MM.1S (cell line): ENCODE measurements around the gene PARD3.

Experiments
- DNase-seq: peaks from one replicate; pipeline ENCODE4 v3.0.0-alpha.2; 2015
- H2AFZ ChIP-seq: fragments of 300-600 bp; sonication (generic); 2 replicates; pipeline ENCODE4 v1.6.0; 2016; ENCODE audit warnings: antibody characterized with exemption, low read length
- H3F3A ChIP-seq: fragments of 300-600 bp; sonication (generic); 2 replicates; pipeline ENCODE4 v1.6.1; 2016; ENCODE audit warnings: mild to moderate bottlenecking, antibody characterized with exemption, low read length, moderate library complexity, mixed read lengths; ENCODE audit not compliant: insufficient read depth
- H3K27ac ChIP-seq: fragments of 300-600 bp; sonication (generic); 2 replicates; pipeline ENCODE4 v1.5.1; 2016; ENCODE audit warnings: mild to moderate bottlenecking, low read length
- H3K27me3 ChIP-seq: fragments of 300-600 bp; sonication (generic); replicated peaks from 2 replicates; pipeline ENCODE4 v1.6.0; 2016; ENCODE audit warnings: low read length; ENCODE audit not compliant: insufficient read depth
- H3K36me3 ChIP-seq: fragments of 300-600 bp; sonication (generic); replicated peaks from 2 replicates; pipeline ENCODE4 v1.6.1; 2016; ENCODE audit warnings: mild to moderate bottlenecking, low read length, mixed read lengths; ENCODE audit not compliant: insufficient read depth
- H3K4me1 ChIP-seq: fragments of 300-600 bp; sonication (generic); 2 replicates; pipeline ENCODE4 v1.6.1; 2016; ENCODE audit warnings: low read length, mixed read lengths
- H3K4me2 ChIP-seq: fragments of 300-600 bp; sonication (generic); 2 replicates; pipeline ENCODE4 v1.6.0; 2016; ENCODE audit warnings: low read depth, low read length
- H3K4me3 ChIP-seq: fragments of 300-600 bp; sonication (generic); 2 replicates; pipeline ENCODE4 v1.5.1; 2016; ENCODE audit warnings: low read length, mixed read lengths
- H3K79me2 ChIP-seq: fragments of 300-600 bp; sonication (generic); 2 replicates; pipeline ENCODE4 v1.6.1; 2016; ENCODE audit warnings: mixed run types, low read length, mixed read lengths
- H3K9ac ChIP-seq: fragments of 300-600 bp; sonication (generic); 2 replicates; pipeline ENCODE4 v1.6.1; 2016; ENCODE audit warnings: low read length, mixed read lengths
- H3K9me2 ChIP-seq: fragments of 300-600 bp; sonication (generic); replicated peaks from 2 replicates; pipeline ENCODE4 v1.6.1; 2016; ENCODE audit warnings: mild to moderate bottlenecking, low read length, mixed read lengths; ENCODE audit not compliant: insufficient read depth
- H3K9me3 ChIP-seq: fragments of 300-600 bp; sonication (generic); replicated peaks from 2 replicates; pipeline ENCODE4 v1.6.1; 2016; ENCODE audit warnings: mild to moderate bottlenecking, low read length, mixed read lengths; ENCODE audit not compliant: insufficient read depth
- H4K20me1 ChIP-seq: fragments of 300-600 bp; sonication (generic); 2 replicates; pipeline ENCODE4 v1.6.1; 2016; ENCODE audit warnings: mild to moderate bottlenecking, low read length, moderate library complexity, mixed read lengths; ENCODE audit not compliant: insufficient read depth
- CTCF ChIP-seq: fragments of 300-600 bp; sonication (generic); IDR thresholded peaks from 2 replicates; pipeline ENCODE4 v1.5.1; 2016; ENCODE audit warnings: antibody characterized with exemption, low read length, mixed read lengths
- EZH2 ChIP-seq: fragments of 300-600 bp; sonication (generic); optimal IDR thresholded peaks from 2 replicates; pipeline ENCODE3; 2017; ENCODE audit warnings: low read depth, mild to moderate bottlenecking, antibody characterized with exemption, low read length, mixed read lengths
- EZH2phosphoT487 ChIP-seq: fragments of 300-600 bp; sonication (generic); IDR thresholded peaks from 2 replicates; pipeline ENCODE4 v1.6.1; 2018; ENCODE audit warnings: antibody characterized with exemption, low read length

PARD3 gene

DNA sequence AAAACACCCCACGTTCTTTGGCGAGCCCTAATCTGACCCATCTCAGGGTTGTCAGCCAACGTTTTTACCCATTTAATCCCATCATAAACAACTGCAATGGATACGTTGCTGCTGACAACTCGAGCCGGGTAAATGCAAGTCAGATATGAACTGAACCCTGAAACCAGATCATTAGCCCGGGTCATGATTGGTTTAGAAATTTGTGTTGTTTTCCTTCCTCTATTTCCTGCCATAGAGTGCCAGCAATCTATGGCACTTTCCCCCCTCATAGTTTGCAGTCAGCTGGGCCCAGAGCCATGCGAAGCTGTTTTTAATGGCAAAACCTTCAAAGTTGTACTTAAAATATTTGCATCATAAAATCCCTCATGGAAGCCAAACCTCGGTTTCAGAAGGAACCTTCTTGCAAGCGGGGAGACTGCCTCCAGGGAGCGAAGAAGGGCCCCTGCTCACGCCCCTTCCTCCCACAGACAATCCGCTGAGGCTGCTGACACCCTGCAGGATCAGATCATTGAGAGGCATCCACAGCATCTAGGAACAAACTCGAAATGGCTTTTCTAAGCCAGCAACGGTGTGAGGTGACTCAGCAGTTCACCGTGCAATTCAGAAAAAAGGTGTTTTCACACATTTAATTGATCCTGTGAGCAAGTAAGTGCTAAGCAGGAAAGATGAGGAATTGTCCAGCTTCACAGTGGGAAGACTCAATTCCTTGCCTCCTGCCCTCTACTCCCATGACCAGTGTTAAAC lies 710.1 kb downstream of the PARD3 start:
- H3K4me2 ChIP-seq = no peak overlapping the region
- H3F3A ChIP-seq = no peaks in the 10 kb centered on the region
- no peak overlapping the region for H3K4me3 ChIP-seq
- no peak overlapping the region for H3K27ac ChIP-seq
- no peaks in the 10 kb centered on the region for H3K4me1 ChIP-seq
- no peaks in the 10 kb centered on the region for H3K9me2 ChIP-seq
- no peaks in the 10 kb centered on the region for H3K9me3 ChIP-seq
- no peaks in the 10 kb centered on the region for H3K36me3 ChIP-seq
- H3K79me2 ChIP-seq = no peaks in the 10 kb centered on the region
- no peaks in the 10 kb centered on the region for H4K20me1 ChIP-seq
- DNase-seq = no peak
- TF ChIP-seq CTCF = no peak
- no peak for TF ChIP-seq EZH2
- TF ChIP-seq EZH2phosphoT487 = no peak
- no peak overlapping the region for H2AFZ ChIP-seq
- no peak overlapping the region for H3K9ac ChIP-seq
- no peaks in the 10 kb centered on the region for H3K27me3 ChIP-seq

GRCh38 chr10:34102893-34103506 lies 712.1 kb downstream of the PARD3 start:
- Histone ChIP-seq H3K9me2 (no peaks in the 10 kb centered on the region), H2AFZ (no peak overlapping the region), H3K79me2 (no peaks in the 10 kb centered on the region), H3K4me1 (no peaks in the 10 kb centered on the region), H3K9me3 (no peaks in the 10 kb centered on the region), H3K4me3 (no peak overlapping the region), H3K4me2 (no peak overlapping the region), H3K9ac (no peak overlapping the region), H3K27me3 (no peaks in the 10 kb centered on the region), H3K27ac (no peak overlapping the region), H3K36me3 (no peaks in the 10 kb centered on the region), H3F3A (no peaks in the 10 kb centered on the region), H4K20me1 (no peaks in the 10 kb centered on the region)
- TF ChIP-seq EZH2 (no peak), EZH2phosphoT487 (no peak), CTCF (no peak)
- DNase-seq = no peak

GRCh38 chr10:34102237-34102673 lies 712.8 kb downstream of the PARD3 start:
- no peak for DNase-seq
- Histone ChIP-seq H4K20me1 (no peaks in the 10 kb centered on the region), H3K4me1 (no peaks in the 10 kb centered on the region), H3K9me2 (no peaks in the 10 kb centered on the region), H3K36me3 (no peaks in the 10 kb centered on the region), H3F3A (no peaks in the 10 kb centered on the region), H3K9ac (no peak overlapping the region), H3K27ac (no peak overlapping the region), H3K9me3 (no peaks in the 10 kb centered on the region), H3K4me2 (no peak overlapping the region), H3K4me3 (no peak overlapping the region), H3K79me2 (no peaks in the 10 kb centered on the region), H3K27me3 (no peaks in the 10 kb centered on the region), H2AFZ (no peak overlapping the region)
- no peak for TF ChIP-seq CTCF
- TF ChIP-seq EZH2phosphoT487 = no peak
- no peak for TF ChIP-seq EZH2
